DMS53 treated with DMSO at 0.1 percent for 48 hours (cell line): Measurements from ENCODE around the gene ARAP1.
A peak's percentile ranks its signal among the peaks of the same experiment; 100 is the strongest.
"Not testable (repeated sequence)": the region's sequence is repeated elsewhere in the genome, so short reads cannot be mapped to it uniquely, and the experiment has no call there.

ENCODE experiments used
- DNase-seq: peaks from one replicate; lab custom pipeline; 2025; ENCODE audit not compliant: unreplicated experiment; lab: John Stamatoyannopoulos, UW

ARAP1 gene

DNA sequence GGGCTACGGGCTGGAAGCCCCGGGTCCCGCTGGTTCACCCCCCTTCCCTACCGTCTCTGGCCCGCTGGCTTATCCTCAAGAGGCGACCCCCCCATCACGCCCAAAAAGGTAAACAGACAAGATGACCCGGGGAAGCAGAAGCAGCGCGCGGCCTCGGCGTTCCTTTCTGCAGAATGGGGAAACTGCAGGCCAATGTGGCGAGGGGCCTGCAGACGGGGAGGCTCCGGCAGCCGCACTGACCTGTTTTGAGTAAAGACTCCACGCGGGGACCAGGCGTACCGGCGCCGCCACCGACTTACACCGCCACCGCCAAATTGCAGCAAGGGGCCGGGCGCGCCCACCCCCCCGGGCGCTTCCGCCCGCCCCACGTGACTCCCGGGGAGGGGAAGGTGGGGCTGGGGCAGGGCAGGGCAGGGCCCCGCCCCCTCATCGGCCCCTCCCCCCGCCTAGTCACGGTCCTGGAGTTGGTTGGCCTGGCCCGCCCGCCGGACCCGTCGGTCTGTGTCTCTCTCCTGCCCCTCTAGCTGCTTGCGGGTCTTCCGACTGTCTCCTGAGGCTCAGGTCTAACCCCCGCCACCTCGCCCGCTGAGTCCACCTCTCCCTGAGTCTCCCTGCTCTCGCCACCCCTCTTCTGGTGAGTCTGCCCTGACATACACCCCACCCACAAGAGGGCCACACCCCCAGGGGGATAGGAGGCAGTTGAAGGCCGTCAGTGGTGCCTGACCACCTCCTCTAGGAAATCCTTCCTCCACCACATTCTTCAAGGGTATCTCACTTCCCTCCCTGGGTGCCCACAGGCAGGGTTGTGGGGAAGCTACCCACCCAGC lies at the start of gene ARAP1:
Gene ARAP1 (minus strand): TSS at position 321 of the 827 bp plus-strand sequence. CDS start 25,280 bp downstream, outside the sequence.
- DNase-seq: peak; percentile 96

DNA sequence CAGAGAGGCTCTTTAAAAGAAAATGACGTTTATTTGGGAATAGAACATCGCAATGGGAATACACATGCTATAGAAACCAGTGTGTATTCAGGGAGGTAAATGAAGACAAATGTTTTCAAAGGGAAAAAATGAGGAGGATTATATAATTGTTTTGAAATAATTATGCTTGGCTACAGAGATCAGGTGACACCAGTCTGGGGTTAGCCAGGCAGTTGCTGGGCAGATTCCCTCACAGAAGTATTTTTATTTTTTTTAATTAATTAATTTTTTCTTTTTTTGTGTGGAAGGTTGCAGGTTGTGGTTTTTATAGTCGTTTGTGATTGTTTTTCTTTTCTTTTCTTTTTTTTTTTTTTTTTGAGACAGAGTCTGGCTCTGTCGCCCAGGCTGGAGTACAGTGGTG lies 47.2 kb upstream of the ARAP1 start:
- DNase-seq: no peak

GRCh38 chr11:72798361-72798760 lies 46.2 kb upstream of the ARAP1 start:
- no peak for DNase-seq

DNA sequence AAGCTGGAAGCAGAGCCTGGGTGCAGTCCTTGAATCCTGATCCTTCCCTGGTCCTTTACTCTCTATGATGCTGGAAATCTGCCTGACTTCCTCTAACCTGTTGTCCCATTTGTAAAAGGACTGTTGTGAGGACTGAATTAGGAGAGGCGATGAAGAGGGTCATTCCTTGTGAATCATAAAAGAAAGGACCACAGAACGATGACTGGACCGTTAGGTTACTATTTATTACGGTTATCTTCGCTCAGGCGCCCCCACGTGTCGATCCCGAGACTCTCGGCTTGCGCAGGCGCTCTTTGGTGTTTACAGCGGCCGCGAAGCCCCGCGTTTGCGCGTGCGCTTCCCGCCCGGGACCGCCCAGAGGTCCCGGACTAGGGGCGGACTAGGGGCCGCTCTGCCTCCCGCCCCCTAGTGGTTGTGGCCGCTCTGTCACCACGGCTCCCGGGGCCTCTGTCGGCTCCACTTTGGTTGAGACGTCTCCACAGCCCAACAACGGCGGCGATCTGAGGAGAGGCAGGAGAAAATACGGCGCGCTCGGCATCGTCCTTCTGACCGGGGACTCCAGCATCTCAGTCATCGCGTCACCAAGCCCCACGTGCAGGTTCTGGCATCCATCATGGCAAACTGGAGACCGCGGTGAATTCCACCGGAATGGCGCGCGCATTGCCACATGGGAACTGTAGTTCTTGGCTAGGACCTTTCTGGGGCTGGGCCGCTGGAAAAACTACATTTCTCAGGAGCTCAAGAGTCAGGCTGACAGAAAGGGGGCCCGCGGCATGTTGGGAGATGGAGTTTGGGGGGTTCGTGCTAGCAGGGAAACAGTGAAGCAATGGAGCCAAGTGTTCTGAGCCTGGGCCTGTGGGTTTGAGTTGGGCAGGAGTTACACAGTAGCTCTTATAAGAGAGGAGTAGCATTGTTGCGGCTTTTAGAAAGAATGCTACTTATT lies 41.5 kb upstream of the ARAP1 start, which contains the start of gene STARD10:
Gene STARD10 (minus strand): TSS at position 623 of the 943 bp plus-strand sequence. CDS start 12,866 bp downstream, outside the sequence.
- peak; percentile 98 for DNase-seq

GRCh38 chr11:72793076-72793424 lies 40.8 kb upstream of the ARAP1 start:
- DNase-seq: no peak

- no peak for DNase-seq
Measured at GRCh38 chr11:72792437-72793021, 40.3 kb upstream of the ARAP1 start.

- not testable (repeated sequence) for DNase-seq
Measured at GRCh38 chr11:72791228-72791627, 39.0 kb upstream of the ARAP1 start.

DNA sequence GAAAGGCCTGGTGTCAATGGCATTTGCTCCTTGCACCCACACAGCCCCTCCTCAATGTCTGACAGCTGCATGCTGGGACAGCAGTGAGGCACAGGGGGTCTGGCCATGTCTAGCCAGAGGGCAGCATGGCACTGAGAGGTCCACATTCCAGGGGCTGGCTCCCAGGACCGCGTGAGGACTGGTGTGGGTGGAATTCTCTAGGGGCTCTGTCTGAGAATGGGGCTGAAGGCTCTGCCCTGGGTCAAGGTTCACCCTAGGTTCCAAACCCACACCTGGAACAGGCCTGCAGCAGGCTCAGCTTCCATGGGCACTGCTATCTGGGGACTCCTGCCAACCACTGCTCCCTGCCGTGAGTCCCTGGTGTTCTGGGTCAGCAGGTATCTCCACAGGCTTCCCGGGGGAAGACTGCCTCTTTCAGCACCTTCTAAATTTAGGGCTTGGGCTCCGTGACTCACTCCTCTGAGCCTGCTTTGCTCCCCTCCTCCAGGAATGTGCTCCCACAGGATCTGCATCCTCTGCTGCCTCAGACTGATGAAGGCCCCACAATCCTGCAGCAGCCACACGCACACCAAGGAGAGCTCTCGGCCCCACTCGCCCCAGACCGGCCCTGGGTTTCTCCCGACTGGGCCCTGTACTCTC lies 37.4 kb upstream of the ARAP1 start:
- no peak for DNase-seq

DNA sequence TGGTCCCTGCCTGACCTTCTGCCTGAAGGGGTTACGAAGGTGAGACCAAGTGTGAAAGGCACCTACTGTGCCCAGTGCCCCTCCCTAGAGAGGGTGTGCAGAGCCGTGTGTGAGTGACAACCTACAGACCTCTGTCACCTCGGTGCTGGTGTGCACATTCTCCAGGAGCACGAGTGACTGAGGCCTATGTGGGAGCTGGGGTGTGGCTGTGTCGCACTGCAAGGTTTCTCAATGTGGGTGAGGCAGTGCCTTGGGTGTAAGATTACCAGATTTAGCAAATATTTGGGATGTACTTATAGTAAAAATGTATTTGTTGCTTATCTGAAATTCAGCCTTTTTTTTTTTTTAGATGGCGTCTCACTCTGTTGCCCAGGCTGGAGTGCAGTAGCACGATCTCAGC lies 36.0 kb upstream of the ARAP1 start:
- DNase-seq: no peak

- peak; percentile 100 for DNase-seq
Measured at GRCh38 chr11:72787216-72788104, 35.3 kb upstream of the ARAP1 start.

GRCh38 chr11:72786305-72787215 lies 34.4 kb upstream of the ARAP1 start:
- DNase-seq: peak; percentile 100

- no peak for DNase-seq
Measured at GRCh38 chr11:72784662-72785061, 32.5 kb upstream of the ARAP1 start.

- no peak for DNase-seq
Measured at GRCh38 chr11:72783144-72783905, 31.1 kb upstream of the ARAP1 start.

DNA sequence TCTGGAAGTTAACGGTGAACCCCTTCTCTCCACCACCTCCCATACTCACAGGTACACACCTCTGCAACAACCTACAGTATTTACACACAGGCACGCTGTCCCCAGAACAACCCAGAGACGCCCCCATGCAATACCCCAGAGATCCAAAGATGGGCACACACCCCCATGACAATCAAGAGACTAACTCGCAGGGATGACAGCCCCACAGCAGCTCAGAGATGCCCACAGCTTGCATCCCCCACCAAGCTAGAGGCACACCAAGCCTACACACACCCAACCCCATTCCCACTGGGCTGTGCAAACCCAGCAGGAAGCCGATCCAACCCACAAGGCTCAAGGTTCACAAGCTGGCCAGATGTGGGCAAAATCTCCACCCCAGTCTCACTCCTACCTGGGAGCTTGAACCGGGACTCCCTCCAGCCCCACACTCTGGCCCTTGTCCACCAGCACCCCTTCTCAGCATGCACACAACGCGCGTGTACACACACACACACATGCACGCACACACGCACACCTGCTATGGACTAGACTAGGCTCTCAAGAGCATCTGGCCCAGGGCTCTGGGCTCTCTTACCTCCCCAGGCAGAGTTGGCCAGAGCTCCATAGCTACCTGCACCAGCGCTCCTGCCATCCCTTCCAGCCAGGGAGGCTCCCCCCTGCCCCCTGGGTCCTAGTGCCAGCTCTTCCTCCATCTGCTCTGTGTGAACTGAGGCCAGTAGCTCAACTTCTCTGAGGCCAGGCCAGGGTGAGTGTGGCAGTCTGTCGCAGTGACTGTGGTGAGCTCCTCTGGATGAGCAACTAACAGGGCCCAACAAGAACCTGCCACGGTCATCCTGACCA lies 30.1 kb upstream of the ARAP1 start:
- DNase-seq: peak; percentile 93

GRCh38 chr11:72781313-72782080 lies 29.3 kb upstream of the ARAP1 start:
- DNase-seq: peak; percentile 64

- DNase-seq: peak; percentile 51
Measured at GRCh38 chr11:72781063-72781312, 28.8 kb upstream of the ARAP1 start.
